T47D (cell line): ENCODE data around the gene XXYLT1.

Experiments
- DNase-seq, 2 experiments: peaks; one replicate each; pipeline versions ENCODE4 v3.0.0 to v3.0.0-alpha.2; 2011 to 2012; ENCODE audit warnings: low read depth in 1 of 2, low spot score in 1 of 2
- JUND ChIP-seq: IDR thresholded peaks from 2 replicates; pipeline ENCODE4 v1.6.1; 2012; ENCODE audit warnings: low read depth
- in situ Hi-C: cut with HindIII; loops from 2 replicates; pipeline ENCODE4 v1.10.0; 2016; ENCODE audit warnings: low sequenced_read_pairs, low pct_unique_long_range_greater_than_20kb

Gene XXYLT1

GRCh38 chr3:195021692-195022091, 249.3 kb downstream of the XXYLT1 start:
- no peak for TF ChIP-seq JUND
- in situ Hi-C loops, result no loop called here
- no peak for DNase-seq

- in situ Hi-C loops, result no loop called here
- no peak for DNase-seq
- TF ChIP-seq JUND, result no peak
Observed at GRCh38 chr3:195020921-195021320, 250.0 kb downstream of the XXYLT1 start.

GRCh38 chr3:195020185-195020584, 250.8 kb downstream of the XXYLT1 start:
- in situ Hi-C loops, result no loop called here
- no peak for DNase-seq
- no peak for TF ChIP-seq JUND

GRCh38 chr3:195019335-195019734, 251.6 kb downstream of the XXYLT1 start:
- TF ChIP-seq JUND, result no peak
- DNase-seq, result no peak
- in situ Hi-C loops, result no loop called here
